RWPE1 (cell line): ENCODE measurements around the gene CETN2.

Source experiments
- CTCF ChIA-PET: fragments of 350-600 bp; sonication (Branson Sonifier 250); formaldehyde crosslinking; extraction: SDS; loops from one replicate; lab custom pipeline; 2021; lab: Yijun Ruan, JAX
- POLR2A ChIA-PET: fragments of 400-600 bp; formaldehyde crosslinking; extraction: SDS; loops from one replicate; lab custom pipeline; 2020; ENCODE audit warnings: antibody characterized with exemption; ENCODE audit not compliant: low non-redundant PET; lab: Yijun Ruan, JAX
- DNase-seq: peaks from one replicate; pipeline ENCODE4 v3.0.0; 2012; ENCODE audit warnings: low spot score
- H3K27ac ChIP-seq: fragments of 450-650 bp; 2 replicates; pipeline ENCODE4 v1.5.1; 2017
- TF ChIP-seq, protein P1 (sequence below): fragments of 450-650 bp; conservative IDR thresholded peaks from 2 replicates; pipeline ENCODE4 v1.5.1; 2017; ENCODE audit warnings: low read depth, mild to moderate bottlenecking

CETN2 gene

DNA sequence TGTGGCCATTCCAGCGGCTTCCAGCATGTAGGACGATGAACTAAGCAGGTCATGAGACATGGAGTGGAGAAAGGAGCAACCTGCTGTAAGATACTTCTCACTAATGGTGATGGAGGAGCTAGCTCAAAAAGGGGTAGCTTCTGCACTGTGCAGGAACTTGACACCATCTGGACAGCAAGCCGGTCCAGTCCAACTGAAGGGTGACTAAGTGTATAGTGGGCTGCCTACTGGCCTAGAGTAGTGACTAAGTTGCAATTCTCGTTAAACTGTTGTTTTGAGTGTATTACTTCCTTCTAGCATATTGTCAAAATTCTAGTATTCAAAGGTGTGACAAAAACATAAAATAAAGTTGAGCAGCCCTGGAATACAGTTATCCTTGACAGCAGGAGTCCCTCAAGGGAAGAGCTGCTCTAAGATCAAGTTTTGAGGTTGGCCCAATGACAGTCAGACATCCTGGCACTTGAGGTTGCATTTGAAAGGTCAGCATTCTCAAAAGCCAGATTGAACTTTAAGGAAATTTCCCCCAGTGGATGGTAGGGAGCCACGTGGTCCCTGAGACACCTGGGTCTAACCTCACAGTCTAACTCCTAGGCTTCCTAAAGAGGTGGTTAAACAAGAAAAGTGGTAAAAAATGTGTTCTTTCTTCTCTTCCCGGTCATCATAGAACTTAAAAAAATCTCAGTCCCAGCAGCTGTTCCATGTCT, 8.0 kb downstream of the CETN2 start:
- no peak overlapping the region for H3K27ac ChIP-seq
- no peak for DNase-seq
- ChIA-PET CTCF (interaction anchor here (0.9 kb wide), 1 partner anchor 181 kb away, joined by 3 read pairs; no protein-coding TSS in a partner anchor), POLR2A (no interaction called here)
- TF ChIP-seq, protein P1, sequence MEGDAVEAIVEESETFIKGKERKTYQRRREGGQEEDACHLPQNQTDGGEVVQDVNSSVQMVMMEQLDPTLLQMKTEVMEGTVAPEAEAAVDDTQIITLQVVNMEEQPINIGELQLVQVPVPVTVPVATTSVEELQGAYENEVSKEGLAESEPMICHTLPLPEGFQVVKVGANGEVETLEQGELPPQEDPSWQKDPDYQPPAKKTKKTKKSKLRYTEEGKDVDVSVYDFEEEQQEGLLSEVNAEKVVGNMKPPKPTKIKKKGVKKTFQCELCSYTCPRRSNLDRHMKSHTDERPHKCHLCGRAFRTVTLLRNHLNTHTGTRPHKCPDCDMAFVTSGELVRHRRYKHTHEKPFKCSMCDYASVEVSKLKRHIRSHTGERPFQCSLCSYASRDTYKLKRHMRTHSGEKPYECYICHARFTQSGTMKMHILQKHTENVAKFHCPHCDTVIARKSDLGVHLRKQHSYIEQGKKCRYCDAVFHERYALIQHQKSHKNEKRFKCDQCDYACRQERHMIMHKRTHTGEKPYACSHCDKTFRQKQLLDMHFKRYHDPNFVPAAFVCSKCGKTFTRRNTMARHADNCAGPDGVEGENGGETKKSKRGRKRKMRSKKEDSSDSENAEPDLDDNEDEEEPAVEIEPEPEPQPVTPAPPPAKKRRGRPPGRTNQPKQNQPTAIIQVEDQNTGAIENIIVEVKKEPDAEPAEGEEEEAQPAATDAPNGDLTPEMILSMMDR = no peak

DNA sequence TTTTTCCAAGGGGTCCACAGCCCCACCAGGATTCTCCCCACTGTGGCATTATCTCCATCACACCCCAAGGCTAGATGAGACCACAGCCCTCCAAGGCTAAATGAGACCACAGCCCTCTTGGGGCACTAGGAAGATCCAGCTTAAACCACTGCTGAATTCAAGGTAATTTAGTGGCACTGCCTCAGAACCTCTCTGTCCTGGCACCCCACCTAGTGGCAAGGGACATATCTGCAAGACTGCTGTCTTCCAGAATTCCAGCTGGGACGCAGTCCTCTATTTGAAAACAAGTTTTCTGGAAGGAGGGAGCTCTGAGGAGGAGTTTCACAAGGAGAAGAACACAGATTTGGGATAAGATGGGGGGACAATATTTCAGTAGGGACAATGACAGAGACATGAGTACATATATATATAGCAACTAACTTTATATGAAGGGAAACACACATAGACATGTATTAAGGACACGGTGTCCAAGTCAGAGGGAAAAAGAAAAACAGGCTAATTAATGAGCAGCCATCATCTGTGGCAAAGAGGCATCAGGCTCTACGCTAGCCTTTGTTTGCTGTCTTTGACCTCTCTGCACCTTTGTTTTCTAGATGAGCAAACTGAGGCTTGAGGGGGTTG, 9.3 kb downstream of the CETN2 start:
- CTCF ChIA-PET = interaction anchor here (0.5 to 1.3 kb wide), 6 partner anchors 9 to 1071 kb away, joined by 3 to 5 read pairs (median 3); partner anchors contain the start of gene CETN2
- POLR2A ChIA-PET = no interaction called here
- no peak overlapping the region for H3K27ac ChIP-seq
- DNase-seq = peak; percentile 26
- TF ChIP-seq, protein P1 = peak; percentile 47

DNA sequence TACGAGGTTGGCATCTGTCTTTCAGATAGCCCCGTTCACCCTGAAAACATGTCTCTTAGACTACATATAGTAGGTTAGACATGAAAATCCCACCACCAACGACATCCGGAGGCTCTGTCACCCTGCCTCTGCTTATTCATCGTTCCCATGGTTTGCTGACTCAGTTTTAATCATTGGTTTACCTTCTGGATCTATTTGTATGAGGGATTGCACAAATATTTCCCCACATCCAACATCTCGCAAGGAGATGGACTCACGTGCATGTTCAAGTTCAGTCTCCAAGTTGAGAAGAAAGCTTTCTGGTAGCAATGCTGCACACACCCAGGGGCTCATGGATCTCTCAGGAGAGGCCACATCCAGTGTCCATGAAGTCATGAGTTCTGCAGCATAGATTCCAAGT, 10.8 kb downstream of the CETN2 start:
- H3K27ac ChIP-seq = no peak overlapping the region
- TF ChIP-seq, protein P1 = no peak
- ChIA-PET POLR2A (no interaction called here), CTCF (interaction anchor here (0.6 to 1.2 kb wide), 2 partner anchors 1066 to 1313 kb away, joined by 3 read pairs; no protein-coding TSS in a partner anchor)
- DNase-seq = no peak

DNA sequence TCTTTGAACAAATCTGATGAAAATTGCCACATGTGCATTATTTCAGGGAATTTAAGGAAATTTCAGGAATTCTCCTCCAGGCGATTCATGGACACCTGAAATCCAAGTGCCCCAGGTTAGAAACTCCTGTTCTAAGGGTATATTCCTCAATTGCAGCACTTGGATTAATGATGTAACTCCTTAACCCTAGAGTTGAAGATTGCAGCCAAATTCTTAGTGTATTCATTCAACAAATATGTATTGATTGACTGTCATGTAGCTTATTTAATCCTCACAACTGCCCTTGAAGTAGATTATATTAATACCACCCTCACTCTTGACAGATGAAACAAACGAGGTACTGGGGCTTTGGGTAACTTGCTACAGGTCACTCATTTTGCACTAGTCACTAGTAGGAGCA, 11.3 kb downstream of the CETN2 start:
- H3K27ac ChIP-seq = no peak overlapping the region
- TF ChIP-seq, protein P1 = no peak
- ChIA-PET POLR2A (no interaction called here), CTCF (interaction anchor here (1.2 kb wide), 1 partner anchor 1066 kb away, joined by 3 read pairs; no protein-coding TSS in a partner anchor)
- no peak for DNase-seq

DNA sequence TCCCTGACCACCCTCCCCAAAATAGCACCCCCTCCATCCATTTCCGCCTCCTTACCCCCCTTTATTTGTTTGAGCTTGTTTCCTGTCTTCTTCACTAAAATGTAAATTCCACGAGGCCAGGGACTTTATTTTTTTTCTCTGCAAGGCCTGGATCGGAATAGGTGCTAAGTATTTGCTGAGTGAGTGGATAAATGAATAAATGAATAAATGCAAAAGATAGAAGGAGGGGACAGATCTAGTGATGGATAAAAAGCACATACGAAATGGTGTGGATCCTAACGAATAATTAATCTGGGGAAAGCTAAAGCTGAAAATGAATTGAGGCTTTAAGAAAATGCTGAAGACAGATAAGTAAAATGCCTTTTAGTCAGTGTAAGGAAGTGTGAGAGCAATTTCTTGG, 12.2 kb downstream of the CETN2 start:
- TF ChIP-seq, protein P1 = no peak
- CTCF ChIA-PET = interaction anchor here (0.6 to 1.2 kb wide), 2 partner anchors 178 to 1065 kb away, joined by 3 read pairs; no protein-coding TSS in a partner anchor
- no peak overlapping the region for H3K27ac ChIP-seq
- POLR2A ChIA-PET = interaction anchor here (0.6 kb wide), 1 partner anchor 8 kb away, joined by 4 read pairs; no protein-coding TSS in a partner anchor
- DNase-seq = no peak

DNA sequence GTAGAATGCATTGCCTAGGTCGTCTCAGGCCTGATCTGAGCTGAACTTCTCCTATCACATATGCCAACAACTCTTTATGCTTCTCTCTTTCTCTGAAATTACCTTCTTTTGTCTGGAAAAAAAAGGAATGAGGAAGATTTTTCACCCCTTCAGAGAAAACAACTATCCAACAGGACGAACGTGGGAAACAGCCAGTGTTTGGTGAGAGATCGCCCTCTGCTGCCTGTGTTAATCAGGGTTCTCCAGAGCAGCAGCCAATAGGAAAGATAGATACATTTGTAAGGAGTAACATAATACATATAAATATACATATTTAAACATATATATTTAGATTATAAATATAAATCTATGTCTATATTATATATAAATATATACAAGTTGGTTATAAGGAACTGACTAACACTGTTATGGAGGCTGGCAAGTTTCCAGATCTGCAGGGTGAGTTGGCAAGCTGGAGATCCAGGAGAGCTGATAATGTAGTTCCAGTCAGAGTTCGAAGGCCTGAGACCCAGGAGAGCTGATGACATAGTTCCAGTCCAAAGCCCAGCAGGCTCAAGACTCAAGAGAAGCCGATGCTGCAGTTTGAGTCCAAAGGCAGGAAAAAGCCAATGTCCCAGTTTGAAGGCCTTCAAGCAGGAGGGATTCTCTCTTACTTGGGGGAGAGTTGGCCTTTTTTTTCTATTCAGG, 13.3 kb downstream of the CETN2 start:
- POLR2A ChIA-PET = no interaction called here
- CTCF ChIA-PET = interaction anchor here (0.7 to 1.4 kb wide), 2 partner anchors 1081 to 1736 kb away, joined by 3 read pairs; no protein-coding TSS in a partner anchor
- TF ChIP-seq, protein P1 = peak; percentile 31
- no peak overlapping the region for H3K27ac ChIP-seq
- DNase-seq = peak; percentile 45
